SU-DHL-6 (cell line): ENCODE measurements around the gene PLEKHD1.

Source experiments
- H2AFZ ChIP-seq: fragments of 200-600 bp; sonication (generic); 2 replicates; pipeline ENCODE4 v1.6.1; 2014; ENCODE audit warnings: low read depth, mild to moderate bottlenecking, moderate library complexity, mixed read lengths, antibody characterized with exemption, low read length; ENCODE audit not compliant: severe bottlenecking
- H3F3A ChIP-seq: fragments of 200-600 bp; shearing (Covaris generic); 2 replicates; pipeline ENCODE4 v1.6.0; 2016; ENCODE audit warnings: antibody characterized with exemption, mild to moderate bottlenecking; ENCODE audit not compliant: insufficient read depth
- H3K27ac ChIP-seq: fragments of 200-600 bp; sonication (generic); 2 replicates; pipeline ENCODE4 v1.5.1; 2016; ENCODE audit warnings: low read depth, mild to moderate bottlenecking, low read length, moderate library complexity, mixed read lengths
- H3K27me3 ChIP-seq: fragments of 200-600 bp; sonication (generic), shearing (Covaris generic); 2 replicates; pipeline ENCODE4 v1.6.0; 2014; ENCODE audit warnings: mild to moderate bottlenecking, low read length
- H3K36me3 ChIP-seq: fragments of 200-600 bp; sonication (generic); 2 replicates; pipeline ENCODE4 v1.6.1; 2014; ENCODE audit warnings: mild to moderate bottlenecking, low read length, mixed read lengths
- H3K4me2 ChIP-seq: fragments of 300-600, 200-600 bp; shearing (Covaris generic), sonication (generic); 2 replicates; pipeline ENCODE4 v1.6.0; 2014; ENCODE audit warnings: low read length, low read depth, mild to moderate bottlenecking; ENCODE audit not compliant: poor library complexity, severe bottlenecking
- H3K4me3 ChIP-seq: fragments of 200-600 bp; sonication (generic); 2 replicates; pipeline ENCODE4 v1.5.1; 2014; ENCODE audit warnings: antibody characterized with exemption, low read length, mild to moderate bottlenecking, mixed read lengths; ENCODE audit not compliant: insufficient read depth, poor library complexity, severe bottlenecking
- H3K79me2 ChIP-seq: fragments of 200-600 bp; sonication (generic); 2 replicates; pipeline ENCODE4 v1.6.1; 2014; ENCODE audit warnings: mild to moderate bottlenecking, low read length, moderate library complexity; ENCODE audit not compliant: insufficient read depth
- H3K9ac ChIP-seq: fragments of 200-600 bp; sonication (generic); 2 replicates; pipeline ENCODE4 v1.7.0; 2014; ENCODE audit warnings: mild to moderate bottlenecking, low read length
- H3K9me2 ChIP-seq: fragments of 200-600 bp; sonication (generic); replicated peaks from 2 replicates; pipeline ENCODE4 v1.6.1; 2014; ENCODE audit warnings: low read length; ENCODE audit not compliant: insufficient read depth
- H3K9me3 ChIP-seq: fragments of 200-600 bp; sonication (generic); 2 replicates; pipeline ENCODE4 v1.6.1; 2014; ENCODE audit warnings: low read length, mixed read lengths; ENCODE audit not compliant: insufficient read depth
- H4K20me1 ChIP-seq: fragments of 200-600 bp; sonication (generic); 2 replicates; pipeline ENCODE4 v1.6.1; 2014; ENCODE audit warnings: low read depth, mild to moderate bottlenecking, antibody characterized with exemption, low read length, moderate library complexity, mixed read lengths
- CTCF ChIP-seq: fragments of 200-600 bp; sonication (generic); IDR thresholded peaks from one replicate; pipeline ENCODE4 v1.5.1; 2017; ENCODE audit warnings: antibody characterized with exemption, mild to moderate bottlenecking, low read length, moderate library complexity; ENCODE audit not compliant: insufficient read depth, poor library complexity, severe bottlenecking
- EZH2phosphoT487 ChIP-seq: fragments of 200-600 bp; sonication (generic), shearing (Covaris generic); conservative IDR thresholded peaks from 2 replicates; pipeline ENCODE4 v1.6.1; 2018; ENCODE audit warnings: mild to moderate bottlenecking, antibody characterized with exemption, low read length, moderate library complexity, mixed read lengths

The PLEKHD1 gene

GRCh38 chr14:69528143-69528542, 43.6 kb downstream of the PLEKHD1 start:
- Histone ChIP-seq H3K27me3 (no peaks in the 10 kb centered on the region), H2AFZ (no peak overlapping the region), H3F3A (no peaks in the 10 kb centered on the region), H3K79me2 (no peaks in the 10 kb centered on the region), H4K20me1 (no peaks in the 10 kb centered on the region), H3K4me3 (no peak overlapping the region), H3K9me3 (no peaks in the 10 kb centered on the region), H3K4me2 (no peak overlapping the region), H3K9ac (no peak overlapping the region), H3K27ac (no peak overlapping the region), H3K36me3 (no peaks in the 10 kb centered on the region), H3K9me2 (no peaks in the 10 kb centered on the region)
- TF ChIP-seq CTCF (no peak), EZH2phosphoT487 (no peak)

- Histone ChIP-seq H3K9me2 (no peaks in the 10 kb centered on the region), H2AFZ (no peak overlapping the region), H3K9me3 (no peaks in the 10 kb centered on the region), H3K4me3 (no peak overlapping the region), H3K79me2 (no peaks in the 10 kb centered on the region), H3F3A (no peaks in the 10 kb centered on the region), H3K27ac (no peak overlapping the region), H3K27me3 (no peaks in the 10 kb centered on the region), H3K36me3 (no peaks in the 10 kb centered on the region), H3K9ac (no peak overlapping the region), H4K20me1 (no peaks in the 10 kb centered on the region), H3K4me2 (no peak overlapping the region)
- TF ChIP-seq CTCF, result no peak
- TF ChIP-seq EZH2phosphoT487, result no peak
These were observed 44.4 kb downstream of the PLEKHD1 start for GRCh38 chr14:69528930-69529329.

- no peak overlapping the region for H3K9ac ChIP-seq
- no peaks in the 10 kb centered on the region for H3K79me2 ChIP-seq
- H3K27me3 ChIP-seq, result no peaks in the 10 kb centered on the region
- no peaks in the 10 kb centered on the region for H3K36me3 ChIP-seq
- no peak overlapping the region for H3K27ac ChIP-seq
- TF ChIP-seq CTCF (no peak), EZH2phosphoT487 (no peak)
- no peaks in the 10 kb centered on the region for H3F3A ChIP-seq
- no peak overlapping the region for H3K4me2 ChIP-seq
- no peak overlapping the region for H3K4me3 ChIP-seq
- H2AFZ ChIP-seq, result no peak overlapping the region
- H3K9me2 ChIP-seq, result no peaks in the 10 kb centered on the region
- H4K20me1 ChIP-seq, result no peaks in the 10 kb centered on the region
- H3K9me3 ChIP-seq, result no peaks in the 10 kb centered on the region
These were observed 45.0 kb downstream of the PLEKHD1 start for GRCh38 chr14:69529563-69529962.
